ENCODE results near the gene LCN9. TPM values are rescaled to one million over a fixed set of nuclear protein-coding genes. Genes with fewer than 3 reads are reported as not detected.

LCN9 gene
- total RNA-seq, 1 experiment from 2014 or later, result 0.52 TPM

- H2BK5ac ChIP-seq (ENCODE audit: insufficient read length, low read length), result no peak overlapping the region
- H3K4ac ChIP-seq (ENCODE audit: low read depth, low read length), result no peak overlapping the region
- H4K8ac ChIP-seq (replicated peaks; ENCODE audit: insufficient read length, low read depth, low read length), result no peak overlapping the region
- no peaks in the 10 kb centered on the region for H4K20me1 ChIP-seq (ENCODE audit: control insufficient read depth, insufficient read depth, insufficient read length)
- no peak for TF ChIP-seq CTCF (conservative IDR thresholded peaks at IDR 0.05)
- peaks cover 9 to 13% of the 10 kb centered on the region in 2 experiments for H3K4me1 Mint-ChIP-seq
- no peak overlapping the region for H2AFZ ChIP-seq (ENCODE audit: low read length)
- no peak overlapping the region for H3K27ac Mint-ChIP-seq
- no peaks in the 10 kb centered on the region; a peak in 1 of 5 replicates for H3K9me3 Mint-ChIP-seq
- H3K56ac ChIP-seq (ENCODE audit: insufficient read length, low read depth, low read length), result no peak overlapping the region
- no peaks in the 10 kb centered on the region; a peak in 1 of 7 replicates for H3K36me3 Mint-ChIP-seq (ENCODE audit: insufficient read depth in 1 of 3, low read depth in 3 of 3)
- H3K14ac ChIP-seq (ENCODE audit: insufficient read depth, low read length), result no peak overlapping the region; the same call in 1 of the 2 replicates
- no peak overlapping the region for H3K27ac ChIP-seq (ENCODE audit: insufficient read length, low read depth, low read length)
- no peak overlapping the region for H2BK12ac ChIP-seq (ENCODE audit: insufficient read length, low read depth, low read length)
- no peak overlapping the region for H4K91ac ChIP-seq (ENCODE audit: insufficient read length, low read depth, low read length)
- no peak overlapping the region for H3K23ac ChIP-seq (ENCODE audit: insufficient read length, low read depth, low read length)
- no peaks in the 10 kb centered on the region for H3K9me3 ChIP-seq (ENCODE audit: control insufficient read depth, low read depth, low read length)
- H3K4me2 ChIP-seq (ENCODE audit: insufficient read depth, insufficient read length, low read length), result no peak overlapping the region
- no peaks in the 10 kb centered on the region for H3K79me2 ChIP-seq (ENCODE audit: insufficient read depth, low read length)
- no peak overlapping the region for H3K4me3 Mint-ChIP-seq
- no peak overlapping the region for H2AK5ac ChIP-seq (ENCODE audit: insufficient read length, low read length)
- no peak overlapping the region for H3K9ac ChIP-seq (ENCODE audit: extremely low read depth, insufficient read length, low read length)
- no peak overlapping the region for H3K18ac ChIP-seq (ENCODE audit: insufficient read length, low read depth, low read length)
- no peak overlapping the region for H2BK15ac ChIP-seq (ENCODE audit: low read depth, low read length)
- H3K27me3 ChIP-seq (ENCODE audit: insufficient read depth, low read length), result no peaks in the 10 kb centered on the region
- whole genome bisulfite sequencing (ENCODE audit: extremely low coverage, insufficient read length, low lambda C conversion rate), result no CpG with 5 or more reads among the region's 12 CpGs
- no peaks in the 10 kb centered on the region for H3K23me2 ChIP-seq (ENCODE audit: insufficient read length, low read depth, low read length, poor library complexity, severe bottlenecking)
- no peak overlapping the region for H3T11ph ChIP-seq (ENCODE audit: low read length)
- H2BK20ac ChIP-seq (ENCODE audit: low read depth, low read length, poor library complexity, severe bottlenecking), result no peak overlapping the region
- H3K79me1 ChIP-seq (ENCODE audit: insufficient read depth, low read depth, low read length, poor library complexity, severe bottlenecking), result no peaks in the 10 kb centered on the region
- DNase-seq, result no peak
- H2BK120ac ChIP-seq (ENCODE audit: low read depth, low read length, poor library complexity, severe bottlenecking), result no peak overlapping the region
- no peaks in the 10 kb centered on the region for H3K4me1 ChIP-seq (ENCODE audit: insufficient read depth, low read length)
- H4K5ac ChIP-seq (ENCODE audit: insufficient read length, low read depth, low read length), result no peak overlapping the region
- peaks cover 2% of the 10 kb centered on the region; the same call in 1 of the 2 replicates for H3K27me3 Mint-ChIP-seq (ENCODE audit: low read depth)
Observed at GRCh38 chr9:135695642-135696041, 32.5 kb downstream of the LCN9 start.
